Natural killer cell (primary cell): Measurements from ENCODE around the gene COPS3. TPM values are rescaled to one million over a fixed set of nuclear protein-coding genes. Genes with fewer than 3 reads are reported as not detected.

Experiments
- ATAC-seq, 3 donors: fragments of 150-1000 bp in 2 of 3; fragments of 200-7000 bp in 1 of 3; cut with Tn5 transposase; 1 replicate in 1 of 3; 2 replicates in 2 of 3; pipeline ENCODE4 v1.10.0; 2021; ENCODE audit warnings: mild to moderate bottlenecking in 2 of 3, moderate library complexity in 2 of 3
- DNase-seq, 2 donors: peaks; one replicate each; pipeline versions ENCODE4 v3.0.0 to v3.0.0-alpha.2; 2013 to 2021; ENCODE audit warnings: mixed read lengths in 1 of 2
- H3K27ac ChIP-seq: one replicate; pipeline ENCODE4 v1.5.1; 2013; ENCODE audit warnings: mild to moderate bottlenecking, low read length
- H3K27me3 ChIP-seq: one replicate; pipeline ENCODE4 v1.6.1; 2013; ENCODE audit warnings: low read length; ENCODE audit not compliant: control insufficient read depth, insufficient read depth
- H3K36me3 ChIP-seq: one replicate; pipeline ENCODE4 v1.6.1; 2013; ENCODE audit warnings: low read length; ENCODE audit not compliant: control insufficient read depth, insufficient read depth
- H3K4me1 ChIP-seq: one replicate; pipeline ENCODE4 v1.6.1; 2013; ENCODE audit warnings: low read length; ENCODE audit not compliant: control insufficient read depth, insufficient read depth
- H3K4me3 ChIP-seq: one replicate; pipeline ENCODE4 v1.5.1; 2013; ENCODE audit warnings: low read length
- H3K9me3 ChIP-seq: one replicate; pipeline ENCODE4 v1.6.1; 2013; ENCODE audit warnings: low read length; ENCODE audit not compliant: control insufficient read depth, insufficient read depth
- H3K27ac Mint-ChIP-seq, 2 donors: one replicate each; pipeline ENCODE4 v1.8.0; 2022; ENCODE audit warnings: mild to moderate bottlenecking in 2 of 2, mixed read lengths in 2 of 2, moderate library complexity in 1 of 2
- H3K27me3 Mint-ChIP-seq, 2 donors: one replicate each; pipeline ENCODE4 v1.8.0; 2022; ENCODE audit warnings: low read depth in 2 of 2, mixed read lengths in 2 of 2
- H3K36me3 Mint-ChIP-seq: one replicate; pipeline ENCODE4 v1.8.0; 2022; ENCODE audit warnings: mixed read lengths
- H3K4me1 Mint-ChIP-seq, 2 donors: one replicate each; pipeline ENCODE4 v1.8.0; 2022; ENCODE audit warnings: mixed read lengths in 2 of 2
- H3K4me3 Mint-ChIP-seq: one replicate; pipeline ENCODE4 v1.8.0; 2022; ENCODE audit warnings: mild to moderate bottlenecking, moderate library complexity, mixed read lengths
- H3K9me3 Mint-ChIP-seq, 2 donors: one replicate each; pipeline ENCODE4 v1.8.0; 2022; ENCODE audit warnings: mixed read lengths in 2 of 2
- WGBS: methylation state at CpG from one replicate; pipeline ENCODE4 v1.1.7; 2013; ENCODE audit warnings: missing lambda C conversion rate; ENCODE audit not compliant: insufficient coverage; 5-methylcytosine and 5-hydroxymethylcytosine counted together
- intact Hi-C: fragments of 100-400 bp; cut with micrococcal nuclease; formaldehyde crosslinking; loops from one replicate; pipeline ENCODE4 v1.14.2; 2022
- total RNA-seq, 4 donors: library from RNA; stranded (reverse); fragments of 120-200 nt in 1 of 4; gene quantifications; one replicate each; pipeline versions ENCODE4 v1.2.3 to v1.2.4, GENCODE V29; 2013 to 2022
- TF ChIP-seq, protein P1 (sequence below): fragments of 200-600 bp; IDR thresholded peaks from one replicate; pipeline ENCODE4 v1.8.0; 2022; ENCODE audit warnings: antibody characterized with exemption

Gene COPS3
- total RNA-seq, 3 donors from 2014 or later (not counting 1 experiment from before 2014, with no cell fraction given), result 101 to 115 (median 102) TPM

DNA sequence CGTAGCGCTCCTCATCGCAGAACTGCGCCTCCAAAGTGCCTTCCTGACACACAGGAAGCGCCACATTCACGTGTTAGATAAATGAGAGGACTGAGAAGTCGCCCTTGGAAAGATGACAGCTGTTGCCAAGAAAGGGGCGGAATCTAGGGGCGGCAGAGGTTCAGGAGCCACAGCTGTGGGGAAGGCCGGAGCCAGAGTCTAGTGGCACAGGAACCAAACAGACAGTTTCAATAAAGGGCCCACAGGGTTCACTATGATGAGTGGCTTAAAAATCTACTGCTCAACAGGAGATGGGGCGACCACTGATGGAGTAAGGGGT lies 48.8 kb downstream of the COPS3 start:
- 94% methylated on average over 11 of the region's 11 CpGs for whole genome bisulfite sequencing
- no peak overlapping the region for H3K4me3 Mint-ChIP-seq
- DNase-seq, result no peak

GRCh38 chr17:17231621-17232302 lies 49.3 kb downstream of the COPS3 start:
- no peaks in the 10 kb centered on the region for H3K27me3 ChIP-seq
- H3K4me3 Mint-ChIP-seq, result no peak overlapping the region
- peaks cover 10% of the 10 kb centered on the region for H3K36me3 Mint-ChIP-seq
- H3K4me3 ChIP-seq, result no peak overlapping the region
- peaks cover 23 to 39% of the 10 kb centered on the region in 2 donors for H3K4me1 Mint-ChIP-seq
- ATAC-seq, result no peak
- H3K27ac Mint-ChIP-seq, result no peak overlapping the region
- TF ChIP-seq, protein P1, sequence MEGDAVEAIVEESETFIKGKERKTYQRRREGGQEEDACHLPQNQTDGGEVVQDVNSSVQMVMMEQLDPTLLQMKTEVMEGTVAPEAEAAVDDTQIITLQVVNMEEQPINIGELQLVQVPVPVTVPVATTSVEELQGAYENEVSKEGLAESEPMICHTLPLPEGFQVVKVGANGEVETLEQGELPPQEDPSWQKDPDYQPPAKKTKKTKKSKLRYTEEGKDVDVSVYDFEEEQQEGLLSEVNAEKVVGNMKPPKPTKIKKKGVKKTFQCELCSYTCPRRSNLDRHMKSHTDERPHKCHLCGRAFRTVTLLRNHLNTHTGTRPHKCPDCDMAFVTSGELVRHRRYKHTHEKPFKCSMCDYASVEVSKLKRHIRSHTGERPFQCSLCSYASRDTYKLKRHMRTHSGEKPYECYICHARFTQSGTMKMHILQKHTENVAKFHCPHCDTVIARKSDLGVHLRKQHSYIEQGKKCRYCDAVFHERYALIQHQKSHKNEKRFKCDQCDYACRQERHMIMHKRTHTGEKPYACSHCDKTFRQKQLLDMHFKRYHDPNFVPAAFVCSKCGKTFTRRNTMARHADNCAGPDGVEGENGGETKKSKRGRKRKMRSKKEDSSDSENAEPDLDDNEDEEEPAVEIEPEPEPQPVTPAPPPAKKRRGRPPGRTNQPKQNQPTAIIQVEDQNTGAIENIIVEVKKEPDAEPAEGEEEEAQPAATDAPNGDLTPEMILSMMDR, result no peak
- peaks cover 17% of the 10 kb centered on the region for H3K4me1 ChIP-seq
- peaks cover 47% of the 10 kb centered on the region for H3K36me3 ChIP-seq
- 97% methylated on average over 16 of the region's 16 CpGs for WGBS
- H3K9me3 ChIP-seq, result no peaks in the 10 kb centered on the region
- no peaks in the 10 kb centered on the region for H3K9me3 Mint-ChIP-seq
- intact Hi-C loops, result no loop called here
- H3K27me3 Mint-ChIP-seq, result no peaks in the 10 kb centered on the region
- DNase-seq, result no peak
- H3K27ac ChIP-seq, result no peak overlapping the region

More for the DNA sequence above, 48.8 kb downstream of the COPS3 start:
- Mint-ChIP-seq H3K36me3 (peaks cover 10% of the 10 kb centered on the region), H3K27ac (no peak overlapping the region), H3K4me1 (peaks cover 25 to 44% of the 10 kb centered on the region in 2 donors), H3K27me3 (no peaks in the 10 kb centered on the region), H3K9me3 (no peaks in the 10 kb centered on the region)
- H3K4me1 ChIP-seq, result peaks cover 18% of the 10 kb centered on the region
- TF ChIP-seq, protein P1, result no peak
- intact Hi-C loops, result no loop called here
- H3K36me3 ChIP-seq, result peaks cover 42% of the 10 kb centered on the region
- ATAC-seq, result no peak
- H3K27ac ChIP-seq, result no peak overlapping the region
- no peak overlapping the region for H3K4me3 ChIP-seq
- H3K9me3 ChIP-seq, result no peaks in the 10 kb centered on the region
- H3K27me3 ChIP-seq, result no peaks in the 10 kb centered on the region

GRCh38 chr17:17229416-17230384 lies 51.3 kb downstream of the COPS3 start:
- intact Hi-C loops, result no loop called here
- H3K4me1 ChIP-seq, result no peaks in the 10 kb centered on the region
- Mint-ChIP-seq H3K9me3 (no peaks in the 10 kb centered on the region), H3K27me3 (no peaks in the 10 kb centered on the region), H3K36me3 (peaks cover 19% of the 10 kb centered on the region), H3K4me3 (no peak overlapping the region), H3K4me1 (peaks cover 6 to 21% of the 10 kb centered on the region in 2 donors), H3K27ac (no peak overlapping the region)
- WGBS, result 92% methylated on average over 25 of the region's 26 CpGs
- H3K36me3 ChIP-seq, result peaks cover 68% of the 10 kb centered on the region
- H3K27me3 ChIP-seq, result no peaks in the 10 kb centered on the region
- no peak overlapping the region for H3K4me3 ChIP-seq
- no peaks in the 10 kb centered on the region for H3K9me3 ChIP-seq
- TF ChIP-seq, protein P1, result no peak
- no peak overlapping the region for H3K27ac ChIP-seq
- DNase-seq (no peak), ATAC-seq (no peak)
